Measurements from ENCODE around the gene COTL1.

GRCh38 chr16:84608282-84608681 lies 9.6 kb downstream of the COTL1 start:
- TF ChIP-seq CTCF (conservative IDR thresholded peaks at IDR 0.05; ENCODE audit: low read depth, low read length): no peak
- no peak for TF ChIP-seq EZH2 (IDR thresholded peaks at IDR 0.05; ENCODE audit: borderline replicate concordance, low read depth, low read length, poor library complexity, severe bottlenecking)
